Aorta (tissue), 5 donors: ENCODE results near the gene CNR2. TPM values are rescaled to one million over a fixed set of nuclear protein-coding genes. Genes with fewer than 3 reads are reported as not detected.
"Not testable (repeated sequence)": the region's sequence is repeated elsewhere in the genome, so short reads cannot be mapped to it uniquely, and the experiment has no call there.

Source experiments
- ATAC-seq: fragments of 200-7000 bp; cut with Tn5 transposase; one replicate; pipeline ENCODE4 v1.9.1; 2022; ENCODE audit warnings: moderate library complexity; ENCODE audit not compliant: low FRiP score
- DNase-seq, 2 donors: peaks; one replicate each; pipeline ENCODE4 v3.0.0-alpha.2; 2020
- H3K27ac ChIP-seq, 2 donors: one replicate each; pipeline ENCODE4 v1.5.1; 2013; ENCODE audit warnings: low read length in 2 of 2, mild to moderate bottlenecking in 2 of 2, moderate library complexity in 2 of 2, control low read depth in 1 of 2, inconsistent platforms in 1 of 2, low read depth in 1 of 2
- H3K27me3 ChIP-seq, 2 donors: one replicate each; pipeline ENCODE4 v1.6.1; 2013; ENCODE audit warnings: control low read depth in 1 of 2, low read length in 1 of 2, mild to moderate bottlenecking in 1 of 2, moderate library complexity in 1 of 2; ENCODE audit not compliant: insufficient read depth in 2 of 2, control insufficient read depth in 1 of 2
- H3K36me3 ChIP-seq, 2 donors: one replicate each; pipeline ENCODE4 v1.6.1; 2013; ENCODE audit warnings: control low read depth in 1 of 2, low read length in 1 of 2, mild to moderate bottlenecking in 1 of 2; ENCODE audit not compliant: insufficient read depth in 2 of 2, control insufficient read depth in 1 of 2
- H3K4me1 ChIP-seq, 2 donors: one replicate each; pipeline ENCODE4 v1.6.1; 2013; ENCODE audit warnings: low read length in 2 of 2, control low read depth in 1 of 2, mild to moderate bottlenecking in 1 of 2, moderate library complexity in 1 of 2; ENCODE audit not compliant: insufficient read depth in 2 of 2, control insufficient read depth in 1 of 2
- H3K4me3 ChIP-seq, 2 donors: one replicate each; pipeline ENCODE4 v1.5.1; 2013; ENCODE audit warnings: low read length in 2 of 2, control low read depth in 1 of 2, mild to moderate bottlenecking in 1 of 2
- H3K9me3 ChIP-seq: one replicate; pipeline ENCODE4 v1.6.1; 2013; ENCODE audit warnings: mild to moderate bottlenecking, low read length; ENCODE audit not compliant: control insufficient read depth
- WGBS, 2 donors: extraction: QIAGEN DNeasy Blood & Tissue Kit; methylation state at CpG; one replicate each; pipeline ENCODE4 v1.1.7; 2013; 5-methylcytosine and 5-hydroxymethylcytosine counted together
- intact Hi-C, 2 donors: fragments of 100-400 bp; cut with DNase I; formaldehyde crosslinking; loops; one replicate each; pipeline versions ENCODE4 v1.14.2 to v1.15.0; 2022
- long read RNA-seq, 2 donors: library from polyadenylated mRNA; unstranded; transcript quantifications; one replicate each; pipeline ENCODE4 v2.0.0, GENCODE V29; 2020 to 2021
- polyA plus RNA-seq, 2 donors: library from polyadenylated mRNA; stranded (reverse); fragments of 200-250 nt; gene quantifications; one replicate each; pipeline ENCODE4 v1.2.3, GENCODE V29; 2013
- total RNA-seq, 2 donors: library from RNA; stranded (reverse); fragmentation: NEBNext Ultra II Directional; extraction: Animal tissue kit (Norgen Biotek cat#: 25700); gene quantifications; one replicate each; pipeline ENCODE4 v1.2.1, GENCODE V29; 2021
- donor health status: healthy with polysubstance abuse.
- donor health status: Bipolar disorder and iron deficiency.
- donor health status: DM: no; HTN: no; CAD: no.
- donor health status: DM: no; HTN: no; CAD: no.
- donor health status: DM: yes; HTN: yes; CAD: no.

CNR2 gene
- under 1 TPM; 0.06 to 0.15 TPM for total RNA-seq
- under 1 TPM; 0.08 to 0.13 TPM for polyA plus RNA-seq
- long read RNA-seq, donor 1: 0 reads
- long read RNA-seq, donor 2: 0 reads

GRCh38 chr1:23913212-23913880 is at the start of gene CNR2:
Gene CNR2, minus strand, starts transcription at chr1:23913362. Its CDS starts 37,745 bp downstream, at chr1:23875617.
- DNase-seq (no peak), ATAC-seq (no peak)
- intact Hi-C loops: loop anchor here in 1 of 2 donors (10.0 kb wide), 1 partner anchor 99 kb away; no protein-coding TSS in a partner anchor
- Histone ChIP-seq H3K4me3 (no peak within 1 kb of the TSS), H3K36me3 (no peaks in the 10 kb centered on the region), H3K27ac (no peak within 1 kb of the TSS), H3K4me1 (no peaks in the 10 kb centered on the region), H3K9me3 (no peaks in the 10 kb centered on the region), H3K27me3 (no peaks in the 10 kb centered on the region)
- 76 to 85% methylated on average over 7 of the region's 7 CpGs for WGBS, 2 donors

- ATAC-seq: no peak
- Histone ChIP-seq H3K4me3 (peak overlapping the region; percentile 97 to 99), H3K9me3 (no peaks in the 10 kb centered on the region), H3K4me1 (no peaks in the 10 kb centered on the region), H3K27me3 (no peaks in the 10 kb centered on the region), H3K27ac (peak overlapping the region; percentile 91 to 99), H3K36me3 (no peaks in the 10 kb centered on the region)
- intact Hi-C loops: no loop called here
- DNase-seq: no peak
- 0% methylated on average over 15 of the region's 15 CpGs for WGBS, 2 donors
Observed at GRCh38 chr1:23960291-23961020, 47.3 kb upstream of the CNR2 start.

GRCh38 chr1:23959461-23960290 is 46.5 kb upstream of the CNR2 start, which contains the start of gene PNRC2:
Gene PNRC2, plus strand, starts transcription at chr1:23959828. Its CDS starts 1,630 bp downstream, at chr1:23961458.
- H3K27me3 ChIP-seq: no peaks in the 10 kb centered on the region
- peak within 1 kb of the TSS; percentile 97 to 99 for H3K4me3 ChIP-seq
- no peaks in the 10 kb centered on the region for H3K9me3 ChIP-seq
- WGBS, 2 donors: 0 to 2% methylated on average over 74 to 84 of the region's 84 CpGs
- intact Hi-C loops: loop anchor here in 1 of 2 donors (1.0 to 5.0 kb wide), 2 partner anchors 21 to 68 kb away; partner anchors contain the start of gene SRSF10
- H3K27ac ChIP-seq: peak within 1 kb of the TSS; percentile 92 to 99
- H3K36me3 ChIP-seq: no peaks in the 10 kb centered on the region
- DNase-seq (peak; percentile 98 to 99), ATAC-seq (peak; percentile 98)
- H3K4me1 ChIP-seq: no peaks in the 10 kb centered on the region

GRCh38 chr1:23958810-23959460 is 45.8 kb upstream of the CNR2 start:
- 1% methylated on average over 30 of the region's 30 CpGs for WGBS, 2 donors

GRCh38 chr1:23958040-23958809 is 45.1 kb upstream of the CNR2 start:
- H3K36me3 ChIP-seq, H3K9me3 ChIP-seq, H3K4me1 ChIP-seq, DNase-seq, ATAC-seq, H3K27me3 ChIP-seq: not testable (repeated sequence)
- H3K27ac ChIP-seq: peak overlapping the region in 1 of 2 donors; percentile 26
- WGBS, 2 donors: 58 to 63% methylated on average over 19 of the region's 19 CpGs
- intact Hi-C loops: loop anchor here in 1 of 2 donors (5.0 kb wide), 1 partner anchor 69 kb away; no protein-coding TSS in a partner anchor
- peak overlapping the region in 1 of 2 donors; percentile 36 for H3K4me3 ChIP-seq

More at GRCh38 chr1:23958810-23959460, 45.8 kb upstream of the CNR2 start:
- H3K36me3 ChIP-seq: no peaks in the 10 kb centered on the region
- peak overlapping the region; percentile 36 to 45 for H3K4me3 ChIP-seq
- peak; percentile 84 for ATAC-seq
- no peaks in the 10 kb centered on the region for H3K27me3 ChIP-seq
- no peaks in the 10 kb centered on the region for H3K9me3 ChIP-seq
- no peaks in the 10 kb centered on the region for H3K4me1 ChIP-seq
- DNase-seq: peak; percentile 92 to 93
- intact Hi-C loops: loop anchor here in 1 of 2 donors (1.0 to 5.0 kb wide), 2 partner anchors 21 to 68 kb away; partner anchors contain the start of gene SRSF10
- H3K27ac ChIP-seq: peak overlapping the region; percentile 39 to 92

- DNase-seq (no peak), ATAC-seq (no peak)
- H3K36me3 ChIP-seq: no peaks in the 10 kb centered on the region
- no peaks in the 10 kb centered on the region for H3K9me3 ChIP-seq
- no peaks in the 10 kb centered on the region for H3K4me1 ChIP-seq
- intact Hi-C loops: loop anchor here in 1 of 2 donors (5.0 kb wide), 1 partner anchor 70 kb away; no protein-coding TSS in a partner anchor
- H3K4me3 ChIP-seq: no peak overlapping the region
- H3K27me3 ChIP-seq: no peaks in the 10 kb centered on the region
- 51 to 57% methylated on average over 7 of the region's 7 CpGs for WGBS, 2 donors
- H3K27ac ChIP-seq: no peak overlapping the region
Observed at GRCh38 chr1:23957096-23957495, 43.9 kb upstream of the CNR2 start.

GRCh38 chr1:23953020-23953419 is 39.9 kb upstream of the CNR2 start:
- H3K4me3 ChIP-seq: no peak overlapping the region
- no peaks in the 10 kb centered on the region for H3K9me3 ChIP-seq
- no peaks in the 10 kb centered on the region for H3K36me3 ChIP-seq
- 84 to 86% methylated on average over 3 of the region's 3 CpGs for WGBS, 2 donors
- no peak for ATAC-seq
- DNase-seq: no peak
- H3K27ac ChIP-seq: no peak overlapping the region
- intact Hi-C loops: no loop called here
- H3K4me1 ChIP-seq: no peaks in the 10 kb centered on the region
- H3K27me3 ChIP-seq: no peaks in the 10 kb centered on the region
